H1 (cell line): Measurements from ENCODE around the gene TCF4. TPM values are rescaled to one million over a fixed set of nuclear protein-coding genes. Genes with fewer than 3 reads are reported as not detected.

Experiments used
- ATF2 ChIP-seq: IDR thresholded peaks from 2 replicates; pipeline ENCODE4 v1.6.1; 2012; ENCODE audit warnings: low read length, inconsistent platforms
- FOSL1 ChIP-seq: IDR thresholded peaks from 2 replicates; pipeline ENCODE4 v1.6.1; 2011; ENCODE audit warnings: mild to moderate bottlenecking, low read depth, low read length, moderate library complexity; ENCODE audit not compliant: insufficient read depth
- HDAC2 ChIP-seq, 2 experiments: fragments of 300-600 bp in 1 of 2; sonication (generic) in 1 of 2; IDR thresholded peaks; 2 replicates each; pipeline ENCODE4 v1.6.1; 2011 to 2012; ENCODE audit warnings: low read depth in 2 of 2, low read length in 2 of 2, mild to moderate bottlenecking in 2 of 2, moderate library complexity in 2 of 2, borderline replicate concordance in 1 of 2, inconsistent platforms in 1 of 2
- KDM1A ChIP-seq: fragments of 200-600, 300-600 bp; sonication (generic); IDR thresholded peaks from 2 replicates; pipeline ENCODE4 v1.7.1; 2016; ENCODE audit warnings: mild to moderate bottlenecking, low read length, borderline replicate concordance
- YY1 ChIP-seq: IDR thresholded peaks from 2 replicates; pipeline ENCODE4 v1.6.1; 2011; ENCODE audit warnings: low read depth, mild to moderate bottlenecking, low read length
- polyA plus RNA-seq, 7 experiments: library from polyadenylated mRNA; depleted of rRNA in 3 of 7; stranded (reverse) in 5 of 7; unstranded in 2 of 7; fragments of >200 nt in 5 of 7; fragments of 200-250 nt in 2 of 7; gene quantifications; 1 replicate in 5 of 7; 2 replicates in 1 of 7; 4 replicates in 1 of 7; pipeline versions ENCODE4 v1.2.1 to v1.2.3, GENCODE V29; 2011 to 2013; ENCODE audit warnings: missing spikeins in 2 of 7, mixed read lengths in 2 of 7
- total RNA-seq: library from RNA; stranded (reverse); fragmentation: NEBNext Ultra II Directional; extraction: Animal tissue kit (Norgen Biotek cat#: 25700); gene quantifications from 2 replicates; pipeline ENCODE4 v1.2.1, GENCODE V29; 2021

TCF4 gene
- total and polyA plus RNA-seq, 2 of the 8 experiments (the other 6 are each of a cell fraction or from before 2014, with no cell fraction given) = 59.3 to 118 TPM

GRCh38 chr18:55287935-55288868, 299.8 kb downstream of the TCF4 start (continued):
- TF ChIP-seq ATF2 = no peak
- peak; percentile 84; the same call in 1 of the 2 replicates for TF ChIP-seq KDM1A
- TF ChIP-seq HDAC2 (IDR thresholded peaks at IDR 0.05; ENCODE audit: borderline replicate concordance in 1 of 2, low read depth in 2 of 2, low read length in 2 of 2) = peak in 1 of 2 experiments; percentile 34; a peak in 1 of 4 replicates
- no peak for TF ChIP-seq YY1
- no peak for TF ChIP-seq FOSL1
